Endometrial microvascular endothelial cells (primary cell): ENCODE data around the gene ENDOG. TPM values are rescaled to one million over a fixed set of nuclear protein-coding genes. Genes with fewer than 3 reads are reported as not detected.
"Not testable (repeated sequence)": the region's sequence is repeated elsewhere in the genome, so short reads cannot be mapped to it uniquely, and the experiment has no call there.

Source experiments
- in situ Hi-C: cut with HindIII; loops from 2 replicates; pipeline ENCODE4 v1.10.0; 2017; ENCODE audit warnings: low sequenced_read_pairs, low pct_unique_long_range_greater_than_20kb; ENCODE audit errors: inconsistent ontology term
- total RNA-seq: library from RNA; depleted of rRNA; stranded (reverse); fragments of >200 nt; gene quantifications from one replicate; pipeline ENCODE4 v1.2.3, GENCODE V29; 2015; ENCODE audit errors: inconsistent ontology term

The ENDOG gene
- total RNA-seq, 1 donor from 2014 or later, result 20.6 TPM

GRCh38 chr9:128792978-128793686 lies 25.2 kb upstream of the ENDOG start:
- in situ Hi-C loops, result no loop called here

GRCh38 chr9:128794961-128795360 lies 23.3 kb upstream of the ENDOG start:
- in situ Hi-C loops, result not testable (repeated sequence)

- in situ Hi-C loops, result no loop called here
Measured at GRCh38 chr9:128798896-128799295, 19.4 kb upstream of the ENDOG start.

- in situ Hi-C loops, result no loop called here
Measured at GRCh38 chr9:128800061-128800460, 18.2 kb upstream of the ENDOG start.

GRCh38 chr9:128802482-128802881 lies 15.8 kb upstream of the ENDOG start:
- in situ Hi-C loops, result no loop called here

GRCh38 chr9:128805661-128806060 lies 12.6 kb upstream of the ENDOG start:
- in situ Hi-C loops, result no loop called here

- in situ Hi-C loops, result no loop called here
Measured at GRCh38 chr9:128807827-128808226, 10.5 kb upstream of the ENDOG start.

- in situ Hi-C loops, result no loop called here
Measured at GRCh38 chr9:128808543-128808942, 9.8 kb upstream of the ENDOG start.

- in situ Hi-C loops, result no loop called here
Measured at GRCh38 chr9:128809036-128809599, 9.2 kb upstream of the ENDOG start.

- in situ Hi-C loops, result no loop called here
Measured at GRCh38 chr9:128809831-128810230, 8.5 kb upstream of the ENDOG start.

GRCh38 chr9:128810873-128811272 lies 7.4 kb upstream of the ENDOG start:
- in situ Hi-C loops, result no loop called here

- in situ Hi-C loops, result no loop called here
Measured at GRCh38 chr9:128818839-128819715, 777 bp downstream of the ENDOG start.

- in situ Hi-C loops, result no loop called here
Measured at GRCh38 chr9:128819716-128820664, 1.7 kb downstream of the ENDOG start.

GRCh38 chr9:128820665-128821583 lies 2.6 kb downstream of the ENDOG start:
- in situ Hi-C loops, result no loop called here

- in situ Hi-C loops, result no loop called here
Measured at GRCh38 chr9:128821584-128822406, 3.5 kb downstream of the ENDOG start.

GRCh38 chr9:128822407-128823042 lies 4.2 kb downstream of the ENDOG start:
- in situ Hi-C loops, result no loop called here
